HG03558 (cell line): ENCODE data around the gene YDJC.
"Not testable (repeated sequence)": the region's sequence is repeated elsewhere in the genome, so short reads cannot be mapped to it uniquely, and the experiment has no call there.

Experiments
- ATAC-seq: cut with Tn5 transposase; IDR thresholded peaks from one replicate; pipeline ENCODE4 v1.9.1; 2021; ENCODE audit warnings: moderate number of reproducible peaks; ENCODE audit not compliant: unreplicated experiment; ENCODE audit errors: extremely low read depth

Gene YDJC

DNA sequence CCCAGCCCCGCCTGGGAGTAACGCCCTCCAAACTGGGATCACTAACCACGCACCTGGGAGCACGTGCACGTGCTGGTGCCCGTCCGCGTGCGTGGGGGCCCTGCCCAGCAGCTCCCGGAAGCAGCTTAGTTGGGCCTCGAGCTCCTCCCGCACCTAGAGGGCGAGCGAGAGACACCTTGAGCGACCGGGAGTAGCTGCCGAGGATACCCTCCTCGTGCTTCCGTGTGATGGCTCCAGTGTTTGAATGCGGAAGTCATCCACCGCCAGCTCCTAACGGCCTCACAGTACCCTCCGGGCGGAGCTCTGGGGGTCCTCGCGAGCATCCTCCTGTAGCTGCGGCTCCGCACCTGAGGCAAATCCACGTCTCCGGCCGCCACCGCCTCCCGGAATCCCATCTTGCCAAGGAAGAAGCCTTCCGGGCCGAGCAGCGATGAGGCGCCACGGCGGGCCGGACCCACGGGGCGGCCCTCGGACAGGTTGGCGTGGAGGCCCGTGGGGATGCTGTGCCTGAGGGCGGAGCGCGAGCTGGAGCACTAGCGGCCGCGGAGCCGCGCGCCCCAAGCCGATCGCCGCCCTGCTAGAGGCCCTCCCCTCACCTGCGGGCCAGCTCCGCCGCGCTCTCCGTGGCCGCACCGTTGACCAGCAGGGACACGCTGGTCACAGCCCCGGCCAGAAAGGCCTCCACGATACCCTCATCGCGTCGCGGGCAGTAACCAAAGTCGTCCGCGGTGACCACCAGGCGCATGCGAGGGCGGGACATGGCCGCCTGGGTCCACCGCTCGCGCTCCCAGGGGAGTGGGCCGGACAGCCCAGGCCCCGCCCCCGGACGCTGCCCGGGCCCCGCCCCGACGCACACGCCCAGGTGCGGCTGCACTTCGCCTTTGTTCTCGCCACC, at the start of gene YDJC:
TSS of gene YDJC (minus strand) at position 768 of the 895 bp plus-strand sequence. CDS start at position 760, 8 bp downstream.
- peak; percentile 53 for ATAC-seq

DNA sequence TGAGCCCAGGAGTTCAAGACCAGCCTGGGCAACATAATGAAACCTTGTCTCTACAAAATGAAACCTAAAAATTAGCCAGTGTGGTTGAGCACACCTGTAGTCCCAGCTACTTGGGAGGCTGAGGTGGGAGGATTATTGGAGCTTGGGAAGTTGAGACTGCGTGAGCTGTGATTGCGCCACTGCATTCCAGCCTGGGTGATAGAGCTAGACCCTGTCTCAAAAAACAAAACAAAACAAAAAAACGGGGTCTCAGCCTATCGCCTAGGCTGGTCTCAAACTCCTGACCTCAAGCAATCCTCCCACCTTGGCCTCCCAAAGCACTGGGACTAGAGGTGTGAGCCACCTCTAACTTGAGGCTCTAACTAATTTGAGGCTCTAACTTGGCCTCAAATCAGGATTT, 49.6 kb upstream of the YDJC start:
- no peak for ATAC-seq

GRCh38 chr22:21678842-21679241, 49.0 kb upstream of the YDJC start:
- ATAC-seq, result not testable (repeated sequence)

DNA sequence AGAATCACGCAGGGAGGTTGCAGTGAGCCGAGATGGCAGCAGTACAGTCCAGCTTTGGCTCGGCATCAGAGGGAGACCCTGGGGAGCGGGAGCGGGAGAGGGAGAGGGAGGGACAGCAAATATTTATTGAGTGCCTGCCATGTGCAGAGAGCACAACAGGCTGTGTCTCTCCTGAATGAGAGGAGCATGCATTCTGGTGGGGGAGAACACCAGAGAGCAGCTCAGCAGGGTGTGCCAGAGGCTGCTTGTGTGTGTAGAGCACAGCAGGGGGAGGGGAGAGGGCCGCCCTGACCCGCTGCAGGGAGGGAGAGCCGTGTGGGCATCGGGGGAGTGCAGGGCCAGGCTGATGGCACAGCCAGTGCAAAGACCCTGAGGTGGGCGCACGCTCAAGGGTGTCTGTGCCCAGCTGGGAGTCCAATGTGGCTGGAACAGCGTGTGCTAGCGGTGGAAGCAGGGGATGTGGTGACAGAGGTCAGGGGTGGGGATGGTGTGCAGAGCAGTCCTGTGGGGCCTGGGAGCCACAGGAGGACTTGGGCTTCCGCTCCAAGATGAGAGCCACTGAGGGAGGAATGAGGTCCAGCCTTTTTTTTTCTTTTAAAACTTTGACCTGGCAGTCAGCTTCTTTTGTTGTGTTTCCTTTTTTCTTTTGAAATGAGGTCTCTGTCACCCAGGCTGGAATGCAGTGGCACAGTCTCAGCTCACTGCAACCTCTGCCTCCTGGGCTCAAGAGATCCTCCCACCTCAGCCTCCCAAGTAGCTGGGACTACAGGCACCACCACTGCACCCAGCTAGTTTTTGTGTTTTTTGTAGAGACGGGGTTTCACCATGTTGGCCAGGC, 48.0 kb upstream of the YDJC start:
- ATAC-seq, result no peak

GRCh38 chr22:21674638-21675245, 44.9 kb upstream of the YDJC start:
- no peak for ATAC-seq

DNA sequence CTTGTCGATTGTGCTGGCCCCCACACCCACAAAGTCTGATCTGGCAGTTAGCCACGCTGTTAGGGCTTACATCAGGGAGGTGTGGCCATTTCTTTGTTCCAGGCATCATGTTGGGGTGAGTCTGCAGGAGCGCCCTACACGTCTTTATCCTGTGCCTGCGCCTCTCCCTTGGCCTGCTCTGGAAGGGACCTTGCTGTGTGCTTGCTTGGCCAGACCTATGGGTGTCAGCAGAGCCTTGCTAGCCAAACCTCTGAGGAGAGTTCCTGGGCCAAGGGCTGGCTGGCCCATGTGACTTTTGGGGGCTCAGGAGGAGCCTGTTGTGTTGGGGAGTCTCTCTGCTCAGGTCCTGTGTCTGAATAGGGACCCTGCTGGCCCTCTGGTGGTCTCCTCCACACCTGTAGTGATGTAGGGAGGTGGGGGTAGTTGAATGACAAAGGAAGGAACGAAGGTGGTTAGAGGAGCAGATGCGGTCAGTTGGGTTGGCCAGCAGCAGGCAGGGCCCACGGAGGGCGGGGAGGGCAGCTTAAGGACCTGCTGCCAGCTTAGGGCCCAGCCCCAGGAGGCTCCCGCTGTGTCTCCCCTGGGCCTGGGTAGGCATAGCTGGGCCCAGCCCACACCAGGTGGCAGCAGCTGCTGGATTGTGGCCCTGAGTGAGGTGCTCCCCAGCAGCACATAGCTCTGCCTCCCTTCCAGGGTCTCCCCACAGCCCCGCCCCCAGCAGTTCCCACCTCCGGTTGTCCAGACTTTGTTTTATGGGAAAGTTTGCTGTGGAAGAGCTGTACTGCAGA, 43.9 kb upstream of the YDJC start:
- no peak for ATAC-seq

DNA sequence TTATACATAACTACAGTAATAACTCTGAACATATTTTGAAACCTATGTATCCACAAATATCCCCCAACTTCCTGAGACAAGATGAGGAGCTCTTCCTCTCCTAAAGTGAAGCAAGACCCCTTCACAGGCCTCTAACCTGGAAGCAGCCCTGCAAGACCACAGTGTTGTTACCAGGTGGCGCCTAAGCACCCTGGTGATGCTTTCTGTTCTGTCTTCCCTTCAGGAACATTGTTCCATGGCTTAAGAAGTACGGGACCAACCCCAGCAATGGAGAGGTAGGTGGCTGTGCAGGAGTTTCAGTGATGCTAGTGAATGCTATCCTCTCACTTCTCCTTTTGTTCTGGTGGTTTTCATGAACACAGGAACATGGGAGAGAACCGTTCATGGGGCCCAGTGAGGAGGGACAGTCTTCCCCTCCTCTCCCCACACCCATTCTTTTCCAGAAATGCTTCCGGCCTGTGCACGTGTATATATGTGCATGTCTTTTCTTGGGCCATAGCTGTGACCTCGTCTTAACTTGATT, 42.3 kb upstream of the YDJC start:
- ATAC-seq, result no peak

GRCh38 chr22:21669026-21669425, 39.2 kb upstream of the YDJC start:
- ATAC-seq, result no peak

DNA sequence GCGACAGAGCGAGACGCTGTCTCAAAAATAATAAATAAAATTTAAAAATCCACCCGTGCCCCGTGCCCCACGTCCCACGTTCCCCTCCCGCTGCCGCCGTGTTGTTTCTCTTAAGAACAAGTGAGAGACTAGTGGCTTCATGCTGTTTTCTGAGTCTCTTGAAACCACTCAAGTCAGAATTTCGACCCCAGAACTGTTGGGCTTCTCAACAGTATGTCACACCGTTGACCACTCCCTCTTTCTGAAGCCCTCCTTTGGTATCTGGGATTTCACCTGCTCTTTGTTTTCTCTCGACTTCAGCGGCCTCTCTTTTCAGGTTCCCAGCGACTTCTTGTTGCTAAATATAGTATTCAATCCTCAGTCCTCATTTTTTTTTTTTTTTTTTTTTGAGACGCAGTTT, 37.0 kb upstream of the YDJC start:
- ATAC-seq, result no peak

DNA sequence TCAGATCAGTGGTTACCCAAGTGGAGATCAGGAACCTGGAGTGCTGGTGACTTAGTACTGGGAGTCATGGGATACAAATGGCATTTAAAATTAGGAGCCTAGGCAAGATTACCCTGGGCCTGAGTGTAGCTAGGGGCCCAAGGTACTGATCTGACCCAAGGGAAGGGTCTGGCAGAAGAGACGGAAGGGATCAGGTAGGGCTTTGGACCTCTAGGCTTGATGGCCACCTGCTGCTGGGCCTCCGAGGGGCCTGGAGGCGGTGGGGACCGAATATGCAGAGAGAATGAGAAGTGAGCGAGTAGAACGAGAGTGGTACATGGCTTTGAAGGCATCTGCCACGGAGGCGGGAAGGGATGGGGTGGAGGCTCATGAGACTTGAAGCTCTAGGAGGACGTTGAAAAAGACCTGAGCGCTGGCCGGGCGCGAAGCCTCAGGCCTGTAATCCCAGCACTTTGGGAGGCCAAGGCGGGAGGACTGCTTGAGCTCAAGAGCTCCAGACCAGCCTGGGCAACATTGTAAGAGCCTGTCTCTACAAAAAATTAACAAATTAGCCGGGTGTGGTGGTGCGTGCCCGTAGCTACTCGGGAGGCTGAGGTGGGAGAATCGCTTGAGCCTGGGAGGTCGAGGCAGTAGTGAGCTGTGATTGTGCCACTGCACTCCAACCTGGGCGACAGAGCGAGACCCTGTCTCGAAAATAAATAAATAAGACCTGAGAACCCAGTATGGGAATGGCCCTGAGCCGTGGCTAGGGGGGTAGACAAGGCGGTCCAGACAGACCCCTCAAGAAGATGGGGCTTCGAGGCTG, 35.4 kb upstream of the YDJC start:
- no peak for ATAC-seq

GRCh38 chr22:21663738-21664137, 33.9 kb upstream of the YDJC start:
- no peak for ATAC-seq

GRCh38 chr22:21661991-21662390, 32.2 kb upstream of the YDJC start:
- no peak for ATAC-seq

DNA sequence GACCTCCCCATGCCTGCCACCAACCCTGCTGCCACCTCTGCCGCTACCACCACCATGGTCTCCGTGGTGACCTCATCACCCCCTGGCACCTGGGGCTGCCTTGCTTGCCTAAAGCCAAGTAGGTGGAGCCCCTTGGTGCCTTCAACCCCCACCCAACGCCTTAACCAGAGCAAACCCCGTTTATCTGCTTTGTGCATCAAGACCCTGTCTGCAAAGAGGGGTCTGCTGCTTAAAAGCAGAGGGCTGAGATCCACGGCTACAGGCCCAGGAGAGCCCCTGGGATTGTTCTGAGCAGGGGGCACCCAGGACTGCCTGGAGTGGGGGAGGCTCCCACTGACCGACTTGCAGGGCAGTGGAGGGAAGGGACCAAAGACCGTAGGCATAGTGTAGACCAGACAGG, 31.1 kb upstream of the YDJC start:
- ATAC-seq, result no peak

DNA sequence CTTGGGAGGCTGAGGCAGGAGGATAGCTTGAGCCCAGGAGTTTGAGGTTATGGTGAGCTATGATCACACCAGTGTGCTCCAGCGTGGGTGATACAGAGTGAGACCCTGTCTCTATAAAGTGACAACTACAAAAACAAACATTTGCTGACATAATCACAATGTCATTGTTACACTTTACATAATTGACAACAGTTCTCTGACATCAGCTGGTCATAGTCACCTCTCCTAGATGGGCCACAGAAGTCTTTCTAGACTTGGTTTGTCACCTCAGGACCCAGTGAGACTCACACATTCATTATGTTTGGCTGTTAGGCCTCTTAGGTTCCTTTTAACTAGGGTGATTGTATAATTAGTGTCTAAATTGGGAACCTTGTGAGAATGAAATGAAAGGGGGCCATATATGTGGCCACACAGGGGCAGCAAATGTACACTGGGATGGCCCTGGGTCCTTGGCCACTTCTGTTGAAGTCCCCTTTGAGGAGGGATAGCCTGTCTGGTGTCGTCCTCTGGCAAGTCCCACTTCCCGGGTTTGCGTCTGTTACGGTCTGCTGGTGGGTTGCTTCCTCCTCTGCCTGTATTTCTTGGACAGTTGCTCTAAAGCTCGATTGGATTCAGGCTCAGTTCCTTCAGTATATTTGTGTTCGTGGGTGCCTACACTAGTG, 30.2 kb upstream of the YDJC start:
- ATAC-seq, result no peak

DNA sequence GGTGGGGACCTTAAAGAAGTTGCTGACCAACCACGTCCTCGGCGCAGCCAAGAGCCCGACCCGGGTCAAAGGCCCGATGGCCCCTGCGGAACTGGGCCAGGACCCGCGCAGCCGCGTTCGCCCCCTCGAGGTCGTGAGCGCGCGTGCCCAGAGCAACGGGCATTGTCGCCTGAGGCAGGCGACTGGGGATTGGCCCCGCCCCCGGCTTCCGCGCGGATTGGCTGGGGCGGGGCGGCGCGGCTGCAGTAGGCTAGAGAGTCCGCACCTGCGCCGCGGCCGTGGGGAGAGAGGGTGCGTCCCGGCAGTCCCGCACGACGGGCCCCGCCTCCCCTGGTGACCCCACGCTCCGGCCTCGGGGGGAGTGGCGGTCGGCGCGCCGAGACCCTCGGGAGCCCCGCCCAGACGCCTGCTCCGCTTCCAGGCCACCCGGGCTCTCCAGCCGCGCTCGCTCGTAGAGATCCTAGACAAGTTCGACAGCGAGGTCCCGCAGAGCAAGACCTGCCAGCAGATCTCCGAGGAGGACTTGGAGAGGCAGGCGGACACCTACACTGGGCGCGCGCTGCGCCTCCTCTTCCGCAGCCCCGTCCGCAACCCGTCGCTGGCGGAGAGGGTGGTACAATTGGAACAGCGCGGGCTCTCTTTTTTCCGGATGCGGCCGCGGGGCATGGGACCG, 27.7 kb upstream of the YDJC start:
- no peak for ATAC-seq

DNA sequence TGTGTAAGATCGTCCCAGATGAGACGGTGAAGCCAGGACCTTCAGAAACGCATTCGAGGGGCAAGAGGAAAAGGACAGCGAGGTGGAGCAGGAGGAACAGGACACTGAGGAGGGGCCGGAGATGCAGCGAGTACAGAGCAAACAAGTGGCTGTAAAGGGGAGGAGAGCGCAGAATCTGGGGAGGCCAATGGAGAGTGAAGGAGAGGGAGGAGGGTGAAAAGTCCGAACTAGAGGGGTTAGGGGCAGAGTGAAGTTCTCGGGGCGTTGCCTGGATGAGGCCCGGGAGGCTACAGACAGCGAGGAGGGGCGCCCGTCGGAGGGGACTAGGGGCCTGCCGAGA, 27.2 kb upstream of the YDJC start:
- ATAC-seq, result no peak

DNA sequence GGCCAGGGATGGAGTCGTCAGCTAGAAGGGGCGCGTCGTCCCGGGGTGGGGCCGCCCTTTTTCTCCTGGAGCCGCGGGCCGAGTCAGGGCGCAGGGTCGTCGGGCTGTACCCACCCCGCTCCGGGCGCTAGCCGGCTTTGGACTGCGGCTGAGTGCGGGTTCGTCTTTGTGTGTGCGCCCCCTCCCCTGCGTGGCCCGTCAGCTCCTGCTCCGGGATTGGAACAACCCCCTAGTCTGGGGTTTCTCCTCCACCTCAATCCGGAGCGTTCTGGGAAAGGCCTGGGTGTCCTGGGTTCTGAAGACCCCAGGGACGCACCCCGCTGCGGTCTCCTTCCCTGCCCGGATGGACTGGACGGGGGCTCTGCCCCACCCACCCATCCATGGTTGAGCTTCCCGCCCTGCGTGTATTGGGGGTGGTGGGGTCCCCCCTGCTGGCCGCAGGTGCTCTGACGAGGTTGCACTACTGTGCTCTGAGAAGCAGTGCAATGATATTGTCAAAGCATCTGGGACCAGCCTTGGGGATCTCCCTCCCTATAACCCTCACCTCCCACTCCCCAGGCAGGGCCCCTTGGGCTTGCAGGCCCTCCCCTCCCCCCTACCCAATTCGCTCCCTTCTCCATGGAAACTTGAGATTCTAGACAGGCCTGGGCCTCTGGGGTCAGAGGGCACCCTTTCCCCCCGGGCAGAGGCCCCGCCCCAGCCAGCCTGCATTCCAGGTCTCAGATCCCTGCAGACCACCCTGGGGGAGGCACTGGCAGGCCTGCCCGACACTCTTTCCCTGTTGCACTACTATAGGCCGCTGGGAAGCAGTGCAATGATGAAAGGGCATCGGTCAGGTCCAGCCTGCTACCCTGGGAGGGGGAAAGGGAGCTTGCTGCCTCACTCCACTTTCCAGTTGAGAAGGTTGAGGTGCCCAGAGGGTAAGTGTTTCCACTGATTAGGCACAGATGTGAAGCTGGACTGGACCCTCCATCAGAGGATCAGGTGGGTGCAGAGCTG, 23.0 kb upstream of the YDJC start:
- no peak for ATAC-seq
